ENCODE results near the gene TMEM63C. TPM values are rescaled to one million over a fixed set of nuclear protein-coding genes. Genes with fewer than 3 reads are reported as not detected.

TMEM63C gene
- total and polyA plus RNA-seq, 2 donors (not counting 3 experiments of a cell fraction or from before 2014, with no cell fraction given), result not detected

DNA sequence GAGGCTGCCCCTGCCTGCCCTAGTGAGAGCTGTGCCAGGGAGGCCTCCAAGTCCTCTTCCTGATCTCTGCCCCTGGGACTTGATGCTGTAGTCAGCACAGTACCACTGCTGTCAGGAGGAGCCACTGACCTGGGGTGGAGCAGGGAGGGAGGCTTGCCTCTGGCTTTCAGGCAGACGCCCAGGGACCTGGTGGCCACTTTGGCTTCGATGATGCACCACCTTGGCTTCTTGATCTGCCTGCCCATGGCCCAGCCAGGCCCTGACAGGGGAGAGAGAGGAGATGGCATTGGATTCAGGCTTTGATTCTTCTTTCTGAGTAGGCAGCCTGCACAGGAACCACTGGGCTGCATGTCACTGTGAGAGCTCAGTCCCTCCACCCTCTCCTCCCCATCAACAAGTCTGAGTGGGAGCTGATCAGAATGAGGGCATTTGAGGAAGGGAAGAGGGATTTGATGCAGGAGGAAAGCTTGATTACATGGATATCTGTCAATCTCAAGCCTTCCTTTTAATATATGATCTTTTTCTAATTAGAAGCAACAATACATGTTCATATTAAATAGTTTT, 24.7 kb downstream of the TMEM63C start:
- ChIA-PET POLR2A (no interaction called here), CTCF (interaction anchor here (0.9 to 1.0 kb wide), 2 partner anchors 24 to 333 kb away, joined by 3 read pairs; no protein-coding TSS in a partner anchor)
- DNase-seq (ENCODE audit: low read depth, low spot score), result no peak
- Histone ChIP-seq H3K9me3 (replicated peaks; ENCODE audit: control insufficient read depth, insufficient read depth, low read length) (no peaks in the 10 kb centered on the region), H3K36me3 (ENCODE audit: control insufficient read depth in 2 of 2, extremely low read depth in 1 of 2, insufficient read depth in 2 of 2, low read length in 2 of 2) (no peaks in the 10 kb centered on the region), H3K4me3 (replicated peaks in 1 of 3; ENCODE audit: insufficient read depth in 1 of 3, low read depth in 1 of 3, low read length in 3 of 3) (no peak overlapping the region), H3K4me1 (ENCODE audit: control insufficient read depth, extremely low read depth, insufficient read depth, low read length) (no peaks in the 10 kb centered on the region), H4K20me1 (replicated peaks; ENCODE audit: control insufficient read depth, extremely low read depth, insufficient read depth, low read length) (no peaks in the 10 kb centered on the region), H3K79me2 (ENCODE audit: control insufficient read depth, insufficient read depth, low read length) (no peaks in the 10 kb centered on the region), H3K27ac (ENCODE audit: insufficient read depth, low read depth, low read length) (no peak overlapping the region), H3K9ac (replicated peaks; ENCODE audit: extremely low read depth, insufficient read depth, low read length) (no peak overlapping the region), H2AFZ (ENCODE audit: low read depth, low read length) (no peak overlapping the region), H3K9me1 (replicated peaks; ENCODE audit: control insufficient read depth, extremely low read depth, insufficient read depth, low read length) (no peaks in the 10 kb centered on the region), H3K27me3 (ENCODE audit: control insufficient read depth in 2 of 2, insufficient read depth in 2 of 2, low read length in 2 of 2) (no peaks in the 10 kb centered on the region), H3K4me2 (ENCODE audit: insufficient read depth, low read length) (no peak overlapping the region)
- dilution Hi-C loops (cut with MboI; ENCODE audit: extremely low pct_ligation_motif_present, low sequenced_read_pairs), result no loop called here
- FAIRE-seq, result no peak
- no peak for TF ChIP-seq MYC (IDR thresholded peaks at IDR 0.05; ENCODE audit: low read depth, low read length)
- TF ChIP-seq, protein P1, sequence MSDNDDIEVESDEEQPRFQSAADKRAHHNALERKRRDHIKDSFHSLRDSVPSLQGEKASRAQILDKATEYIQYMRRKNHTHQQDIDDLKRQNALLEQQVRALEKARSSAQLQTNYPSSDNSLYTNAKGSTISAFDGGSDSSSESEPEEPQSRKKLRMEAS (IDR thresholded peaks at IDR 0.05; ENCODE audit: insufficient read depth, insufficient read length), result no peak
- TF ChIP-seq EZH2 (IDR thresholded peaks at IDR 0.05; ENCODE audit: borderline replicate concordance, low read depth, low read length, severe bottlenecking), result no peak
- no peak for TF ChIP-seq POLR2AphosphoS5 (IDR thresholded peaks at IDR 0.05; ENCODE audit: insufficient read depth, low read depth, low read length)
- TF ChIP-seq GATA2 (IDR thresholded peaks at IDR 0.05; ENCODE audit: insufficient read depth, insufficient read length, low read depth, low read length), result no peak
- no peak for TF ChIP-seq FOS (IDR thresholded peaks at IDR 0.05; ENCODE audit: borderline replicate concordance, insufficient read depth, low read length)
- no peak for TF ChIP-seq POLR2A (IDR thresholded peaks at IDR 0.05; ENCODE audit: low read depth, low read length)
- TF ChIP-seq, protein P2, sequence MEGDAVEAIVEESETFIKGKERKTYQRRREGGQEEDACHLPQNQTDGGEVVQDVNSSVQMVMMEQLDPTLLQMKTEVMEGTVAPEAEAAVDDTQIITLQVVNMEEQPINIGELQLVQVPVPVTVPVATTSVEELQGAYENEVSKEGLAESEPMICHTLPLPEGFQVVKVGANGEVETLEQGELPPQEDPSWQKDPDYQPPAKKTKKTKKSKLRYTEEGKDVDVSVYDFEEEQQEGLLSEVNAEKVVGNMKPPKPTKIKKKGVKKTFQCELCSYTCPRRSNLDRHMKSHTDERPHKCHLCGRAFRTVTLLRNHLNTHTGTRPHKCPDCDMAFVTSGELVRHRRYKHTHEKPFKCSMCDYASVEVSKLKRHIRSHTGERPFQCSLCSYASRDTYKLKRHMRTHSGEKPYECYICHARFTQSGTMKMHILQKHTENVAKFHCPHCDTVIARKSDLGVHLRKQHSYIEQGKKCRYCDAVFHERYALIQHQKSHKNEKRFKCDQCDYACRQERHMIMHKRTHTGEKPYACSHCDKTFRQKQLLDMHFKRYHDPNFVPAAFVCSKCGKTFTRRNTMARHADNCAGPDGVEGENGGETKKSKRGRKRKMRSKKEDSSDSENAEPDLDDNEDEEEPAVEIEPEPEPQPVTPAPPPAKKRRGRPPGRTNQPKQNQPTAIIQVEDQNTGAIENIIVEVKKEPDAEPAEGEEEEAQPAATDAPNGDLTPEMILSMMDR (IDR thresholded peaks at IDR 0.05; ENCODE audit: extremely low read depth in 1 of 2, insufficient read depth in 1 of 2, low read depth in 1 of 2, low read length in 2 of 2), result no peak
- TF ChIP-seq JUN (IDR thresholded peaks at IDR 0.05; ENCODE audit: borderline replicate concordance, insufficient read depth, insufficient read length, low read depth), result no peak
- intact Hi-C loops (cut with micrococcal nuclease), result no loop called here
- no TSS peak for BruUV-seq (replicated peaks)
